RWPE1 (cell line): ENCODE measurements around the gene PRKCG.

ENCODE experiments used
- CTCF ChIA-PET: fragments of 350-600 bp; sonication (Branson Sonifier 250); formaldehyde crosslinking; extraction: SDS; loops from one replicate; lab custom pipeline; 2021; lab: Yijun Ruan, JAX
- POLR2A ChIA-PET: fragments of 400-600 bp; formaldehyde crosslinking; extraction: SDS; loops from one replicate; lab custom pipeline; 2020; ENCODE audit warnings: antibody characterized with exemption; ENCODE audit not compliant: low non-redundant PET; lab: Yijun Ruan, JAX
- DNase-seq: peaks from one replicate; pipeline ENCODE4 v3.0.0; 2012; ENCODE audit warnings: low spot score
- H3K27ac ChIP-seq: fragments of 450-650 bp; 2 replicates; pipeline ENCODE4 v1.5.1; 2017
- CTCF ChIP-seq: fragments of 450-650 bp; conservative IDR thresholded peaks from 2 replicates; pipeline ENCODE4 v1.5.1; 2017; ENCODE audit warnings: low read depth, mild to moderate bottlenecking

Gene PRKCG

GRCh38 chr19:53879140-53880081, 2.6 kb upstream of the PRKCG start:
- H3K27ac ChIP-seq = peak overlapping the region; percentile 47
- ChIA-PET POLR2A (interaction anchor here (0.6 kb wide), 1 partner anchor 9 kb away, joined by 3 read pairs; no protein-coding TSS in a partner anchor), CTCF (interaction anchor here (0.5 kb wide), 1 partner anchor 20 kb away, joined by 5 read pairs; no protein-coding TSS in a partner anchor)
- TF ChIP-seq CTCF = no peak
- DNase-seq = peak; percentile 88

GRCh38 chr19:53880711-53881481, 1.1 kb upstream of the PRKCG start:
- ChIA-PET POLR2A (no interaction called here), CTCF (interaction anchor here (1.1 kb wide), 1 partner anchor 14 kb away, joined by 3 read pairs; no protein-coding TSS in a partner anchor)
- no peak for TF ChIP-seq CTCF
- no peak overlapping the region for H3K27ac ChIP-seq
- no peak for DNase-seq

- peak; percentile 21 for TF ChIP-seq CTCF
- POLR2A ChIA-PET = no interaction called here
- CTCF ChIA-PET = interaction anchor here (0.6 to 0.8 kb wide), 4 partner anchors 40 to 687 kb away, joined by 3 to 4 read pairs (median 3); no protein-coding TSS in a partner anchor
- DNase-seq = no peak
- H3K27ac ChIP-seq = no peak overlapping the region
Observed at GRCh38 chr19:53882391-53883050, 524 bp downstream of the PRKCG start.

- no peak for DNase-seq
- H3K27ac ChIP-seq = no peak overlapping the region
- ChIA-PET CTCF (no interaction called here), POLR2A (no interaction called here)
- TF ChIP-seq CTCF = no peak
Observed at GRCh38 chr19:53883231-53883661, 1.2 kb downstream of the PRKCG start.

- no peak overlapping the region for H3K27ac ChIP-seq
- TF ChIP-seq CTCF = no peak
- DNase-seq = no peak
- ChIA-PET CTCF (no interaction called here), POLR2A (no interaction called here)
Observed at GRCh38 chr19:53883741-53884140, 1.7 kb downstream of the PRKCG start.
